UCSD-AML1 (cell line): ENCODE measurements around the gene TMEM9B.
"Not testable (repeated sequence)": the region's sequence is repeated elsewhere in the genome, so short reads cannot be mapped to it uniquely, and the experiment has no call there.

Source experiments
- DNase-seq: peaks from one replicate; lab custom pipeline; 2025; ENCODE audit not compliant: unreplicated experiment; lab: John Stamatoyannopoulos, UW

The TMEM9B gene

GRCh38 chr11:8964324-8965320 is at the start of gene TMEM9B:
Gene TMEM9B, minus strand, starts transcription at chr11:8964442. Its CDS starts 129 bp downstream, at chr11:8964313.
- peak; percentile 91 for DNase-seq

GRCh38 chr11:9013373-9013772 is 49.1 kb upstream of the TMEM9B start:
- no peak for DNase-seq

GRCh38 chr11:9009538-9009937 is 45.3 kb upstream of the TMEM9B start:
- DNase-seq = not testable (repeated sequence)

DNA sequence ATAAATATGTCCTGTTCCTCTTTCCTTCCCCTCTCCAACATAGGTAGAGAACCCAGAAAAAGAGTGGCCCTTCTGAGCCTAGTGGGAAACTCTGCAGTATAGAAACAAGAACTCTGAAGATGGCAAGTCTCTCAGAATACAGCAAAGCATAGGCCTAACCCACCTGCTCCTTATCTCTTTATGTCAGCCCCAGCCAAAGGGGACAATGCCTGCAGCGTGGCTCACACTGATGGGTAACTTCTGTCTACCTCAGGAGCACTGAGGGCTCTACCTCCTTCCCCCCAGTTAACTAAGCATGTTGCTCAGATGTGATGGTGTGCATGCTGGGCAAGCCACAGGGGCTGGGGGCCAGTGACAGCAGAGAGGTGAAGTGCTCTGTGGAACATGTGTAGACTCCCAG is 44.4 kb upstream of the TMEM9B start:
- no peak for DNase-seq

- no peak for DNase-seq
Measured at GRCh38 chr11:9008011-9008550, 43.8 kb upstream of the TMEM9B start.

GRCh38 chr11:9005087-9005486 is 40.8 kb upstream of the TMEM9B start:
- DNase-seq = no peak

DNA sequence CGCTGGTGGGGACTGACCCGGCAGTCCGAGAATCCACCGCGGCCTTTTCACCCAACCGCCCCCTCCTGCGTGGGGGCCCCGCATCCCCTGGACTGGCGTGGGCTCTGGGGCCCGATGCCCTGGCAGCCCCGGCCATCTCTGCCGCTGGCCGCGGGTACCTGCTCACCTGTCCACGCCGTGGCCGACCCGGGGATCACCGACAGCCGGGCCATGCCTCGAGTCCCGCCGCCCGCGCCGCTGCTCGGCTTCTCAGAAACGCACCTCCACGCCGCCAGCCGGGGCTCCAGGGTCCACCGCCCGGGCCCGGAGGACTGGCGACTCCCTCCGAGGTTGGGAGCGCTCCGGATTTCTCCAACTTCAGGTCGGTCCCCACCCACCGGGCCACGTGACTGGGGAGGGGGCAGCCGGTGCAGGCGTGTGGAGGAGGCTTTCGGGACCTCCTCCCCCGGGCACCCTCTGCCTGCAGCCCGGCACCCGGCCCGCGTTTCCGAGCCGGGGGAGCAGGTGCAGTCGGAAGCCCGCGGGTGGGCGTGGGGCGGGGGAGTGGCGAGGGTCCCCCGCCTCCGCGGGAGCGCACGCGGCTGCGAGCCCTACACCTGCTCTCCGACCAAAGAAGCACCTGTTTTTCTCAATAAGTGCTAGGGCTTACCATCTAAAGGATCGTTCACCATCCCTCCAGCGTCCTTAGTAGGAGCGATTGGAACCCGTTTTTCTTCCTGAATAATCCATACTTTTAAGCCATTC is 40.1 kb upstream of the TMEM9B start:
- DNase-seq = no peak

GRCh38 chr11:9003573-9004182 is 39.4 kb upstream of the TMEM9B start, which contains the start of gene NRIP3:
Gene NRIP3, minus strand, starts transcription at chr11:9004001. Its CDS starts 66 bp downstream, at chr11:9003935.
- DNase-seq = peak; percentile 61

DNA sequence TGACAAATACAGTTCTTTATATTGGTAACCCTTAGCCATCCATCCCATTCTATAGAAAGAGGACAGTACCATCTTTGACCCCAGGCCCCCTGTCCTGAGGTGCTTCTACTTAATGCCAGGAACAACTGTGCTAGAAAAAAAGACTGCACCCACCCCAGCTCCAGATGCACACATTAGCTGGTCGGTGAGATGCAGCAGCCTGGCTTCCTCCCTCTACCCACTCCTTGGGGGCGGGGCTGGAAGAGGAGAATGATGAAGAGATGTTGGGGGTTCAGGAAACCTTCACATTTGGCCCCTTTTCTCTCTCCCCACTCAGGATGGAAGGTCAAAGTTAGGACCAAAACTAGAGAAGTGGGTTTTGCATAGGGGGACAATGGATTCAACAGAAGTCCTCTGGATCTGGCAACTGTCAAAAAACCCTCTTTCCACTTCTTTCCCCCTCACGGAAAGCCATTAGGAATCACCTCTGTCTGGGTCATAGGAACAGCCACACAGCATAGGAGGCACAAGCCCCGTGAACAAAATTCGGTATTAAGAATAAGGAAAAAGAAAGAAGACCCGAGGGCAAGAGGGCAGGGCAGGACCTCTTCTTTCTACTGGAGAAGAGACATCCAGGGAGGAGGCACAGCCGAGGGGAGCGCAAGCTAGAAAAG is 38.8 kb upstream of the TMEM9B start:
- DNase-seq = no peak

DNA sequence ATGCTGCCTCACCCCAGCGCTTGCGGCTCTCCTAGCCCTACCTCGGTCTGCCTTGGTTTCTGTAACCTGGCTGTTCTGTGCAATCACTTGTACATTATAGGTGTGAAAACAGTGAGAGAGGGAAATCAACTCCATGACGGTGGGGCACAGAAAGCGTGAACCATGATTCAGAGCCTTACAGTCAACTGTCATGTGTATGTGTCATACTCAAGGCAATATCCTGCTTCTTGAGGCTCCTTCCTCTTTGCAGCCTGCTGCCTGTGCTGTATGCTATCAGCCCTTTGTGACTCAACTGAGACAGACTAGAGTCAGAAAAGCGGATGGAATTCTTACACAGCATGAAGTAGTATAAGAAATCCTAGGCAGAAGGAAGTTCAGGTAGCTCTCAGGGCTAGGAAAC is 37.5 kb upstream of the TMEM9B start:
- DNase-seq = peak; percentile 40

DNA sequence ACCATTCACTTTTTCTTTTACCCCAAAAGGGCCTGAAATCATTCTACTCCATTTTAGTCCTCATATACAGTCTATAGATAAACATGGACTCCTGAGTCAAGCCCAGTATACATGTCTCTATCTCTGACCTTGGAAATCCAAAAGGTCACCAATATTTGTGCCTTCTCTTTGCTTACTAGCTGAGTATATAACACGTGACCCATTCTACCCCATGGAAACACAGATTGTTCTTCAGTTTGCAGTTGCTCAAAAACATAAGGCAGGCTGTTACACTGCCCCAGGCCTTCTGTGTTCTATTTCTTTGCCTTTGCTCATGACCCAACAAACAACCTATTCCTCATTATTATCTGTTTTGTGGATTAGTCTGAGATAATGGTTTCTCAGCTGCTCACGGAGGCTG is 33.8 kb upstream of the TMEM9B start:
- no peak for DNase-seq

DNA sequence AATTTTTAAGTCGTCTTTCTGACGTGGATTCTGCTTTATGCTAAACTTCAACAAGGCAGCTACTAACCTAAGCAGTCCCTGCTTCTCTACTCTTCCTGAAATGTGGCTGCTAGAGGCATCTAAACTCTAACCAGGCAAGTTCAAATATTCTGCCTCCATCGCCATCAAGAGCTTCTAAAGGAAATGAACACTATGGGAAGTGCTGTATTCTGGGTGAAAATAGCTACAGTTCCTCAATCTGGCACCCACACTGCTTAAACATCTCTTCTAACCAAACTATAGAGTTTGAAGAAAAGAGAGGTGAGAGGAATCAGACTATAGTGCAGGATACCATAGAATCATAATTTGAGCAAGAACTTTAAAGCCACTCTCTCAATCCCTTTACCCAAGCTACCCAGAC is 33.2 kb upstream of the TMEM9B start:
- no peak for DNase-seq

- no peak for DNase-seq
Measured at GRCh38 chr11:8989453-8989852, 25.2 kb upstream of the TMEM9B start.

- DNase-seq = no peak
Measured at GRCh38 chr11:8988329-8989234, 24.3 kb upstream of the TMEM9B start.

GRCh38 chr11:8987446-8987845 is 23.2 kb upstream of the TMEM9B start:
- DNase-seq = no peak

- not testable (repeated sequence) for DNase-seq
Measured at GRCh38 chr11:8986772-8987171, 22.5 kb upstream of the TMEM9B start.

- DNase-seq = no peak
Measured at GRCh38 chr11:8985462-8985861, 21.2 kb upstream of the TMEM9B start.

GRCh38 chr11:8983552-8983951 is 19.3 kb upstream of the TMEM9B start:
- no peak for DNase-seq

DNA sequence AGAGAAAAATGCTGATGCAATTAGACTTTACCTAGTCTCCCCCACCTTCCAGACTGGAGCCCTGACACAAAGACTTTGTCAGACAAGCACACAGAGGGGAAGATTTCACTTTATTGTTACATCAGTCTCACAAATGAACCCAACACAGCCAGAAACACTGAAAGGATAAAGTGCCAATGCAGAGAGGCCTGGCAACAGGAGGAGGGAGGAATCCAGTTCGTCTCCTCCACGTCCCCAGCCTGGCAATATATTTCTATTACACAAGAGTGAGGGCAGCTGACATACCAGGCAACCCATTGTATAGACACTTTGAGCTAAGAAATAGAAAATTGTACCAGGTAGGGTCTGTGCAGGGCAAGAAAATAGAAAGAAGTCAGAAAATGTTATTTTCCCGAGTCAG is 16.2 kb upstream of the TMEM9B start:
- DNase-seq = no peak

DNA sequence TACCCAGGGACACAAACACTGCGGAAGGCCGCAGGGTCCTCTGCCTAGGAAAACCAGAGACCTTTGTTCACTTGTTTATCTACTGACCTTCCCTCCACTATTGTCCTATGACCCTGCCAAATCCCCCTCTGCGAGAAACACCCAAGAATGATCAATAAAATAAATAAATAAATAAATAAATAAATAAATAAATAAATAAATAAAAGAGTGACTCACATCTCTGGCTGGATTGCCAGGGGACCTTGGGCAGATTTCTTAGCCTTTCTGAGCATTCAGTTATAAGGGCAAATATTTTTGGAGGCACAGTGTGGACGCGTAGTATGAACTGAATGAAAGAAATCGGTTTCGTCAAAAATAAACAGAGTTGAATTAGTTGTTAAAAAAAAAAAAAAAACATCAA is 15.1 kb upstream of the TMEM9B start:
- not testable (repeated sequence) for DNase-seq
